Right lobe of liver (tissue), 6 donors: Measurements from ENCODE around the gene CES4A. TPM values are rescaled to one million over a fixed set of nuclear protein-coding genes. Genes with fewer than 3 reads are reported as not detected.
A peak's percentile ranks its signal among the peaks of the same experiment; 100 is the strongest.

Experiments used
- ATAC-seq, 4 donors: fragments of 200-7000 bp; cut with Tn5 transposase; one replicate each; pipeline ENCODE4 v1.9.1; 2020; ENCODE audit warnings: mild to moderate bottlenecking in 4 of 4, moderate library complexity in 4 of 4
- DNase-seq, 3 donors: peaks; one replicate each; pipeline ENCODE4 v3.0.0-alpha.2; 2020
- H3K27ac ChIP-seq, 3 donors: fragments of 200-600 bp; one replicate each; pipeline ENCODE4 v1.8.0; 2022
- H3K27me3 ChIP-seq, 2 donors: fragments of 200-600 bp; one replicate each; pipeline ENCODE4 v1.8.0; 2022
- H3K36me3 ChIP-seq, 4 donors: fragments of 200-600 bp; sonication (generic) in 1 of 4; one replicate each; pipeline versions ENCODE4 v1.5.1 to v1.8.0; 2017 to 2022; ENCODE audit warnings: control low read depth in 1 of 4
- H3K4me1 ChIP-seq, 4 donors: fragments of 200-600 bp; sonication (generic) in 1 of 4; one replicate each; pipeline versions ENCODE4 v1.5.1 to v1.8.0; 2017 to 2022; ENCODE audit warnings: control low read depth in 1 of 4
- H3K4me3 ChIP-seq, 3 donors: fragments of 200-600 bp; one replicate each; pipeline ENCODE4 v1.8.0; 2022
- H3K9me3 ChIP-seq, 4 donors: fragments of 200-600 bp; sonication (generic) in 1 of 4; one replicate each; pipeline versions ENCODE4 v1.5.1 to v1.8.0; 2017 to 2022; ENCODE audit warnings: control low read depth in 1 of 4
- POLR2A ChIP-seq: fragments of 450-650 bp; IDR thresholded peaks from one replicate; pipeline ENCODE4 v1.6.1; 2017; ENCODE audit warnings: antibody characterized with exemption, mild to moderate bottlenecking
- WGBS: methylation state at CpG from one replicate; pipeline ENCODE4 v1.1.6; 2018; ENCODE audit warnings: low coverage, low lambda C conversion rate; ENCODE audit not compliant: insufficient coverage; ENCODE audit errors: missing lambda C conversion rate; 5-methylcytosine and 5-hydroxymethylcytosine counted together
- intact Hi-C, 2 donors: fragments of 100-400 bp; cut with DNase I; formaldehyde crosslinking; loops; one replicate each; pipeline versions ENCODE4 v1.11.2 to v1.14.1; 2022
- total RNA-seq, 6 experiments: library from RNA; depleted of rRNA in 2 of 6; stranded (reverse); fragments of >200 nt in 2 of 6; fragmentation: NEBNext Ultra II Directional in 3 of 6; extraction: Animal tissue kit (Norgen Biotek cat#: 25700) in 3 of 6; gene quantifications; one replicate each; pipeline versions ENCODE4 v1.1.0 to v1.2.4, GENCODE V29; 2016 to 2023
- TF ChIP-seq, protein P1 (sequence below), 4 donors: fragments of 200-600 bp in 3 of 4; fragments of 450-650 bp in 1 of 4; IDR thresholded peaks; one replicate each; pipeline versions ENCODE4 v1.5.1 to v1.8.0; 2016 to 2022; ENCODE audit warnings: antibody characterized with exemption in 4 of 4, mild to moderate bottlenecking in 2 of 4
- donor health status: DM: no; HTN: yes; CAD: no.
- donor health status: DM: no; HTN: no; CAD: no.
- donor health status: DM: no; HTN: no; CAD: no.
- donor health status: DM: no; HTN: yes; CAD: no.
- donor health status: DM: no; HTN: yes; CAD: no.

Gene CES4A
- total RNA-seq, 6 experiments from 2014 or later = 5.2 to 54.7 (median 15.3) TPM

DNA sequence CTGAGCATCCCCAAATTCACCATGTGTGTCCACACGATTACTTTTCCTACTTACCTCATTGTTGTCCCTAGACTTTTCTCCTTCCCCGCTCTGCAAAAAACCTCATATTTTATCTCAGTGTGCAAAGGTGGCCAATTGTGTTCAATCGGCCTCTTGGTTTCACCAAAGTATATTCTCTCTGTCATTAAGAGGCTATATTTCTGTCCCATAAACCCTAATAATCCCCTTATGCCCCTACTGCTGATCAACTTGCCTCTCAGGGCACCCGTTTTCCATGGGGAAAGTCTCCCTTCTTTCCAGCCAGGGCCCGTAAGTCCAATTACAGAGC lies 41.5 kb upstream of the CES4A start:
- peaks cover 0 to 23% (median 11%) of the 10 kb centered on the region in 4 donors for H3K4me1 ChIP-seq
- no peak overlapping the region for H3K27ac ChIP-seq
- 11% methylated on average over 5 of the region's 5 CpGs for WGBS
- ATAC-seq (no peak), DNase-seq (no peak)
- no peak overlapping the region for H3K4me3 ChIP-seq
- TF ChIP-seq POLR2A = no peak
- TF ChIP-seq, protein P1, sequence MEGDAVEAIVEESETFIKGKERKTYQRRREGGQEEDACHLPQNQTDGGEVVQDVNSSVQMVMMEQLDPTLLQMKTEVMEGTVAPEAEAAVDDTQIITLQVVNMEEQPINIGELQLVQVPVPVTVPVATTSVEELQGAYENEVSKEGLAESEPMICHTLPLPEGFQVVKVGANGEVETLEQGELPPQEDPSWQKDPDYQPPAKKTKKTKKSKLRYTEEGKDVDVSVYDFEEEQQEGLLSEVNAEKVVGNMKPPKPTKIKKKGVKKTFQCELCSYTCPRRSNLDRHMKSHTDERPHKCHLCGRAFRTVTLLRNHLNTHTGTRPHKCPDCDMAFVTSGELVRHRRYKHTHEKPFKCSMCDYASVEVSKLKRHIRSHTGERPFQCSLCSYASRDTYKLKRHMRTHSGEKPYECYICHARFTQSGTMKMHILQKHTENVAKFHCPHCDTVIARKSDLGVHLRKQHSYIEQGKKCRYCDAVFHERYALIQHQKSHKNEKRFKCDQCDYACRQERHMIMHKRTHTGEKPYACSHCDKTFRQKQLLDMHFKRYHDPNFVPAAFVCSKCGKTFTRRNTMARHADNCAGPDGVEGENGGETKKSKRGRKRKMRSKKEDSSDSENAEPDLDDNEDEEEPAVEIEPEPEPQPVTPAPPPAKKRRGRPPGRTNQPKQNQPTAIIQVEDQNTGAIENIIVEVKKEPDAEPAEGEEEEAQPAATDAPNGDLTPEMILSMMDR (IDR thresholded peaks at IDR 0.05) = no peak
- H3K9me3 ChIP-seq = no peaks in the 10 kb centered on the region
- no peaks in the 10 kb centered on the region for H3K27me3 ChIP-seq
- H3K36me3 ChIP-seq = peaks cover 0 to 21% (median 12%) of the 10 kb centered on the region in 4 donors
- intact Hi-C loops = no loop called here

DNA sequence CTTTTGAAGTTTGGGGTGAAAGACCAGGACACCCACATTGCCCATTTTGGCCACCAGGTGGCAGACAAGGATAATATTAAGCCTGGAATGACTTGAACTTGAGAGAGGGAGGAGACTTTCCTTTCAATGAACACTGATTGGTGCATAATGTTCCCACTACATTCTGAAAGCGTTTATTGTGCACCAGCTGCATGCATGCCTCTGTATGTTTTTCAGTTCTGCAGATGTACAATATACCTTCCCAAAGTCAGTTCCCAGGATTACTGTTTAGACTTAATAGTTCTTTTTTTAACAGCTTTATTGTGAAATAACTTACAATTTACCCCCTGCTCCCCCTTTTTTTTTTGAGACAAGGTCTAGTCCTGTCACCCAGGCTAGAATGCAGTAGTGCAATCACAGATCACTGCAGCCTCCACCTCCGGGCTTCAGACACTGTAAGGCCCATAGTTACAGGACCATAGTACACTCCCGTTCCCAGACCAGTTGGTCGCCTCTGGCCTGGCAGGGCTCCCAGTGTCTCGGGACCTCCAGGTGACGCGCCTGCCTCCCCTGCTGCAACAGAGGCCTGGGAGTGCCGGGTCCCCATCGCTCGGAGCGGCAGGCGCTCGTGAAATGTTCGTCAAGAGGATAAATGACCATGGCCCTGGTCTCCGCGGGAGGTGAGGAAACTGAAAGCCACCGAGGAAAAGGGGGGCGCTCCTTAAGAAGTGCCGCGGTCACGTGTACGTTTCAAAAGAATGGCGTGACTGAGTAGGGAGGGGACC lies 40.9 kb upstream of the CES4A start:
- peak; percentile 66 to 78 (median 73) for ATAC-seq
- Histone ChIP-seq H3K9me3 (no peaks in the 10 kb centered on the region), H3K4me1 (peaks cover 0 to 23% (median 11%) of the 10 kb centered on the region in 4 donors), H3K27me3 (no peaks in the 10 kb centered on the region), H3K4me3 (peak overlapping the region; percentile 36 to 50 (median 49)), H3K36me3 (peaks cover 0 to 15% (median 10%) of the 10 kb centered on the region in 4 donors), H3K27ac (no peak overlapping the region)
- intact Hi-C loops = no loop called here
- WGBS = under 1% methylated on average over 15 of the region's 23 CpGs
- peak; percentile 68 to 82 (median 73) for DNase-seq
- TF ChIP-seq, protein P1 (IDR thresholded peaks at IDR 0.05) = peak; percentile 87 to 93 (median 91)
- TF ChIP-seq POLR2A = no peak

DNA sequence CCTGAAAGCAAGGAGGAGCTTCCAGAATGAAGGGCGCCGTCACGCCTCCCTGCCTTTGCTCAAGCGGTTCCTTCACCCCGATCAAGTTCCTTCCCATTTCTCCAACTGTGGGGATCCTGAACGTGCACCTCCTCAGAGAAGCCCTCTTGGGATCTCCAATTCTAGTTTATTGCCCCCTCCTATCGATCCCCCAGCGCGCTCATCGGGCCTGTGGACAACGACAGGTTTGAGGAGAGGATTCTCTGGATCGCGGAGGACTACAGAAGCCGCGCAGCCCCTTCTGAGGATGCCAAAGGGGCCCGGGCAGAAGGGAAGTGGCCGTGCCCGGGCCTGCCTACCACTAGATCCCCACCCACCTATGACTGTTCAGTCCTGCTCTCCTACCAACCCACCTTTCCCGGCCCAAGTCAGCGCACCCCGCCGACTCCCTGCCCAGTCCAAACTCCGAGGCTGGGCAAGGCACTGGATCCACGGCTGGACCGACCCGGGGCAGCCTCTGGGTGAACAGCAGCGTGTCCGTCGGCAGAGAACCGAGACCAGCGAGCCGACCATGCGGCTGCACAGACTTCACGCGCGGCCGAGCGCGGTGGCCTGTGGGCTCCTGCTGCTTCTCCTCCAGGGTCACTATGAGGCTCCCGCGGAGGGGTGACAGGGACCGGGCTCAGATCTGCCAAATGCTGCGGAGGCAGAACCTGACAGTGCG lies 40.1 kb upstream of the CES4A start:
- DNase-seq = peak; percentile 55 to 68 (median 64)
- Histone ChIP-seq H3K4me1 (peaks cover 0 to 23% (median 11%) of the 10 kb centered on the region in 4 donors), H3K27ac (peak overlapping the region in 2 of 3 donors; percentile 54 to 83), H3K36me3 (peaks cover 0 to 7% (median 5%) of the 10 kb centered on the region in 4 donors), H3K9me3 (no peaks in the 10 kb centered on the region), H3K4me3 (peak overlapping the region; percentile 36 to 50 (median 49)), H3K27me3 (no peaks in the 10 kb centered on the region)
- ATAC-seq = peak; percentile 37 to 52 (median 49)
- WGBS = 5% methylated on average over 13 of the region's 44 CpGs
- intact Hi-C loops = no loop called here
- TF ChIP-seq POLR2A = no peak
- TF ChIP-seq, protein P1 (IDR thresholded peaks at IDR 0.05) = no peak

DNA sequence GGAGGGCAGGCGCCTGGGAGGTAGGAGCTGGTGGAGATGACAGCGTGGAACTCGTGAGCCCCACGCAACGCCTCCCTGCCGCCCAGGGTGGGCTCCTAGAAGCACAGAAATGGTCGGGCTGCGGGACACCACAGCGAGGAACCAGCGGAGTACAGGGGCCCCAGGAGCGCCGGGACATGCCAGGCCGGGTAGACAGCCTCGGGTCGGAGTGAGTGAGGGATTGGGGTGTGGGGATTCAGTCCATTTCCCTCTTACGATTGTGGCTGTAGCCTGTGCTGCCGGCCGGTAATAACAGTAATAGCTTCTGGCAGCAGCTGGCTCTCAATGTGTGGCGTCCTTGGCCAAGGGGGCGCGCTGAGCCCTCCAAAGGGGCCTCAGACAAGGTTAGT lies 39.6 kb upstream of the CES4A start:
- DNase-seq (no peak), ATAC-seq (peak in 1 of 4 donors; percentile 1)
- WGBS = 33% methylated on average over 7 of the region's 21 CpGs
- no peaks in the 10 kb centered on the region for H3K27me3 ChIP-seq
- TF ChIP-seq, protein P1 (IDR thresholded peaks at IDR 0.05) = no peak
- no peak for TF ChIP-seq POLR2A
- peaks cover 0 to 2% (median under 1%) of the 10 kb centered on the region in 4 donors for H3K36me3 ChIP-seq
- peak overlapping the region; percentile 54 to 83 (median 77) for H3K27ac ChIP-seq
- no peaks in the 10 kb centered on the region for H3K9me3 ChIP-seq
- H3K4me1 ChIP-seq = peaks cover 0 to 23% (median 11%) of the 10 kb centered on the region in 4 donors
- intact Hi-C loops = no loop called here
- H3K4me3 ChIP-seq = peak overlapping the region; percentile 36 to 50 (median 49)
